ENCODE measurements around the gene ISYNA1. TPM values are rescaled to one million over a fixed set of nuclear protein-coding genes. Genes with fewer than 3 reads are reported as not detected.

The ISYNA1 gene
- polyA plus RNA-seq, 2 of the 4 experiments (the other 2 are of a cell fraction), result 18.0 to 60.7 TPM

- H3K9me3 ChIP-seq, result no peaks in the 10 kb centered on the region
- no peak for ATAC-seq
- CTCF ChIA-PET, result interaction anchor here (1.1 to 11.3 kb wide), 12 partner anchors 10 to 227 kb away, joined by 3 to 168 read pairs (median 8); no protein-coding TSS in a partner anchor
Measured at GRCh38 chr19:18449552-18449951, 11.6 kb upstream of the ISYNA1 start.

GRCh38 chr19:18446811-18447359, 9.0 kb upstream of the ISYNA1 start:
- H3K4me3 ChIP-seq, result no peak overlapping the region
- CTCF ChIA-PET, result interaction anchor here (0.8 to 11.3 kb wide), 3 partner anchors 15 to 59 kb away, joined by 3 to 168 read pairs (median 8); no protein-coding TSS in a partner anchor

More at GRCh38 chr19:18449552-18449951, 11.6 kb upstream of the ISYNA1 start:
- TF ChIP-seq TFCP2L1 (CRISPR knock-in tag; IDR thresholded peaks at IDR 0.05) (no peak), ZC3H11A (IDR thresholded peaks at IDR 0.05) (no peak), CHD4 (IDR thresholded peaks at IDR 0.05; ENCODE audit: borderline replicate concordance) (no peak), NPAS2 (CRISPR knock-in tag; IDR thresholded peaks at IDR 0.05; ENCODE audit: borderline replicate concordance) (no peak), JUN (IDR thresholded peaks at IDR 0.05) (no peak), REST (IDR thresholded peaks at IDR 0.05) (no peak), NFE2L2 (conservative IDR thresholded peaks at IDR 0.05; ENCODE audit: low read length) (no peak), JUNB (IDR thresholded peaks at IDR 0.05) (no peak), ESRRA (IDR thresholded peaks at IDR 0.05; ENCODE audit: borderline replicate concordance, low read length) (no peak), RFX5 (IDR thresholded peaks at IDR 0.05) (no peak), MAFK (IDR thresholded peaks at IDR 0.05; ENCODE audit: partially characterized antibody) (no peak), USF2 (IDR thresholded peaks at IDR 0.05) (no peak), CBX2 (IDR thresholded peaks at IDR 0.05; ENCODE audit: borderline replicate concordance, low read depth) (no peak), SMC3 (IDR thresholded peaks at IDR 0.05) (no peak), ZFP36 (IDR thresholded peaks at IDR 0.05; ENCODE audit: borderline replicate concordance, partially characterized antibody) (no peak), HMGXB4 (CRISPR knock-in tag; IDR thresholded peaks at IDR 0.05; ENCODE audit: borderline replicate concordance) (no peak), EHF (CRISPR knock-in tag; IDR thresholded peaks at IDR 0.05) (no peak), EP300 (IDR thresholded peaks at IDR 0.05) (no peak)
- FAIRE-seq (no peak), DNase-seq (ENCODE audit: low read depth in 1 of 2, low spot score in 1 of 2) (no peak)
- WGBS (ENCODE audit: missing lambda C conversion rate), result 100% methylated on average over 2 of the region's 14 CpGs
- Histone ChIP-seq H3K4me1 (peaks cover 11% of the 10 kb centered on the region), H3K4me3 (no peak overlapping the region), H3K4me2 (no peak overlapping the region), H3K27ac (no peak overlapping the region)
- POLR2A ChIA-PET, result no interaction called here

More at GRCh38 chr19:18446811-18447359, 9.0 kb upstream of the ISYNA1 start:
- Histone ChIP-seq H3K9me3 (no peaks in the 10 kb centered on the region), H3K4me2 (no peak overlapping the region), H3K27ac (no peak overlapping the region), H3K4me1 (0 out of 3 replicates have a peak, but pooled peaks cover 3% of the 10 kb centered on the region)
- 93% methylated on average over 10 of the region's 12 CpGs for whole genome bisulfite sequencing (ENCODE audit: missing lambda C conversion rate)
- POLR2A ChIA-PET, result no interaction called here
- ATAC-seq (no peak), FAIRE-seq (no peak), DNase-seq (ENCODE audit: low read depth in 1 of 2, low spot score in 1 of 2) (no peak)
- TF ChIP-seq TFCP2L1 (CRISPR knock-in tag; IDR thresholded peaks at IDR 0.05) (no peak), EHMT2 (IDR thresholded peaks at IDR 0.05; ENCODE audit: low read depth) (no peak)
